HFFc6 (cell line): Measurements from ENCODE around the gene TMX4. TPM values are rescaled to one million over a fixed set of nuclear protein-coding genes. Genes with fewer than 3 reads are reported as not detected.
"Not testable (repeated sequence)": the region's sequence is repeated elsewhere in the genome, so short reads cannot be mapped to it uniquely, and the experiment has no call there.

Experiments used
- DNase-seq: peaks from one replicate; pipeline ENCODE4 v3.0.0-alpha.2; 2018
- H3K27ac Mint-ChIP-seq: 2 replicates; pipeline ENCODE4 v1.8.0; 2020; ENCODE audit warnings: mild to moderate bottlenecking, mixed read lengths
- H3K27me3 Mint-ChIP-seq: 2 replicates; pipeline ENCODE4 v1.8.0; 2021; ENCODE audit warnings: mild to moderate bottlenecking, moderate library complexity, mixed read lengths; ENCODE audit not compliant: insufficient read depth
- H3K36me3 Mint-ChIP-seq: 2 replicates; pipeline ENCODE4 v1.8.0; 2021; ENCODE audit warnings: low read depth, mixed read lengths
- H3K4me1 Mint-ChIP-seq: 2 replicates; pipeline ENCODE4 v1.8.0; 2020; ENCODE audit warnings: low read depth, mixed read lengths
- H3K4me3 Mint-ChIP-seq: 2 replicates; pipeline ENCODE4 v1.8.0; 2020; ENCODE audit warnings: mild to moderate bottlenecking, moderate library complexity, mixed read lengths
- H3K9me3 Mint-ChIP-seq: 2 replicates; pipeline ENCODE4 v1.8.0; 2020; ENCODE audit warnings: mild to moderate bottlenecking, mixed read lengths
- CTCF ChIP-seq: fragments of 200-600 bp; sonication (generic); IDR thresholded peaks from 2 replicates; pipeline ENCODE4 v1.5.0; 2021; ENCODE audit warnings: antibody characterized with exemption, mild to moderate bottlenecking
- total RNA-seq, 6 experiments: library from RNA; stranded (reverse); fragmentation: NEBNext Ultra II Directional; extraction: Animal tissue kit (Norgen Biotek cat#: 25700); gene quantifications; 2 replicates in 1 of 6; 3 replicates in 5 of 6; pipeline ENCODE4 v1.2.3, GENCODE V29; 2021

TMX4 gene
- total RNA-seq, 6 experiments from 2014 or later = 35.8 to 47.8 (median 39.3) TPM

GRCh38 chr20:8033151-8033841, 13.7 kb upstream of the TMX4 start:
- Mint-ChIP-seq H3K27ac (no peak overlapping the region), H3K27me3 (peaks cover 6% of the 10 kb centered on the region)

GRCh38 chr20:8032499-8032898, 12.9 kb upstream of the TMX4 start:
- Mint-ChIP-seq H3K9me3 (no peaks in the 10 kb centered on the region), H3K36me3 (no peaks in the 10 kb centered on the region), H3K27me3 (peaks cover 8% of the 10 kb centered on the region), H3K4me3 (no peak overlapping the region), H3K27ac (no peak overlapping the region), H3K4me1 (no peaks in the 10 kb centered on the region)
- TF ChIP-seq CTCF = no peak
- DNase-seq = no peak

More at GRCh38 chr20:8033151-8033841, 13.7 kb upstream of the TMX4 start:
- Mint-ChIP-seq H3K4me1 (no peaks in the 10 kb centered on the region), H3K36me3 (no peaks in the 10 kb centered on the region), H3K9me3 (no peaks in the 10 kb centered on the region), H3K4me3 (no peak overlapping the region)
- no peak for DNase-seq
- TF ChIP-seq CTCF = no peak

- not testable (repeated sequence) for H3K36me3 Mint-ChIP-seq, DNase-seq, H3K27ac Mint-ChIP-seq, H3K27me3 Mint-ChIP-seq, H3K4me1 Mint-ChIP-seq, H3K9me3 Mint-ChIP-seq, H3K4me3 Mint-ChIP-seq
These were observed 12.0 kb upstream of the TMX4 start for GRCh38 chr20:8031539-8031938.

GRCh38 chr20:8021541-8022269, 2.1 kb upstream of the TMX4 start:
- H3K4me3 Mint-ChIP-seq = no peak overlapping the region
- no peak overlapping the region for H3K27ac Mint-ChIP-seq
- no peaks in the 10 kb centered on the region for H3K36me3 Mint-ChIP-seq
- no peaks in the 10 kb centered on the region; the same call in 1 of the 2 replicates for H3K27me3 Mint-ChIP-seq
- H3K9me3 Mint-ChIP-seq = no peaks in the 10 kb centered on the region
- no peak for DNase-seq
- H3K4me1 Mint-ChIP-seq = peaks cover 12% of the 10 kb centered on the region
- TF ChIP-seq CTCF = no peak

GRCh38 chr20:8020314-8021079, 936 bp upstream of the TMX4 start:
- no peak overlapping the region for H3K27ac Mint-ChIP-seq
- no peaks in the 10 kb centered on the region for H3K36me3 Mint-ChIP-seq
- H3K4me1 Mint-ChIP-seq = peaks cover 12% of the 10 kb centered on the region
- no peaks in the 10 kb centered on the region; the same call in 1 of the 2 replicates for H3K27me3 Mint-ChIP-seq
- TF ChIP-seq CTCF = no peak
- DNase-seq = no peak
- no peaks in the 10 kb centered on the region for H3K9me3 Mint-ChIP-seq
- H3K4me3 Mint-ChIP-seq = no peak overlapping the region

- Mint-ChIP-seq H3K4me3 (no peak overlapping the region), H3K27ac (no peak overlapping the region; the same call in 1 of the 2 replicates), H3K4me1 (peaks cover 12% of the 10 kb centered on the region), H3K9me3 (no peaks in the 10 kb centered on the region), H3K27me3 (no peaks in the 10 kb centered on the region), H3K36me3 (no peaks in the 10 kb centered on the region)
- TF ChIP-seq CTCF = no peak
- DNase-seq = no peak
These were observed 362 bp upstream of the TMX4 start for GRCh38 chr20:8019998-8020247.
